ENCODE data around the gene NR3C2.

- TF ChIP-seq, protein P1, sequence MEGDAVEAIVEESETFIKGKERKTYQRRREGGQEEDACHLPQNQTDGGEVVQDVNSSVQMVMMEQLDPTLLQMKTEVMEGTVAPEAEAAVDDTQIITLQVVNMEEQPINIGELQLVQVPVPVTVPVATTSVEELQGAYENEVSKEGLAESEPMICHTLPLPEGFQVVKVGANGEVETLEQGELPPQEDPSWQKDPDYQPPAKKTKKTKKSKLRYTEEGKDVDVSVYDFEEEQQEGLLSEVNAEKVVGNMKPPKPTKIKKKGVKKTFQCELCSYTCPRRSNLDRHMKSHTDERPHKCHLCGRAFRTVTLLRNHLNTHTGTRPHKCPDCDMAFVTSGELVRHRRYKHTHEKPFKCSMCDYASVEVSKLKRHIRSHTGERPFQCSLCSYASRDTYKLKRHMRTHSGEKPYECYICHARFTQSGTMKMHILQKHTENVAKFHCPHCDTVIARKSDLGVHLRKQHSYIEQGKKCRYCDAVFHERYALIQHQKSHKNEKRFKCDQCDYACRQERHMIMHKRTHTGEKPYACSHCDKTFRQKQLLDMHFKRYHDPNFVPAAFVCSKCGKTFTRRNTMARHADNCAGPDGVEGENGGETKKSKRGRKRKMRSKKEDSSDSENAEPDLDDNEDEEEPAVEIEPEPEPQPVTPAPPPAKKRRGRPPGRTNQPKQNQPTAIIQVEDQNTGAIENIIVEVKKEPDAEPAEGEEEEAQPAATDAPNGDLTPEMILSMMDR (conservative IDR thresholded peaks at IDR 0.05), result no peak
- TF ChIP-seq EZH2 (IDR thresholded peaks at IDR 0.05; ENCODE audit: low read depth), result no peak
Observed at GRCh38 chr4:148367756-148368155, 74.5 kb downstream of the NR3C2 start.

Data from PC-9 (cell line).